SH-SY5Y (cell line): ENCODE data around the gene OPN1LW.
"Not testable (repeated sequence)": the region's sequence is repeated elsewhere in the genome, so short reads cannot be mapped to it uniquely, and the experiment has no call there.

Experiments used
- GATA2 ChIP-seq: IDR thresholded peaks from 2 replicates; pipeline ENCODE4 v1.6.1; 2011; ENCODE audit warnings: mild to moderate bottlenecking, low read depth, low read length
- GATA3 ChIP-seq: IDR thresholded peaks from 2 replicates; pipeline ENCODE4 v1.6.1; 2011; ENCODE audit warnings: low read depth, mild to moderate bottlenecking, low read length, moderate library complexity

GRCh38 chrX:154182296-154182695, 38.3 kb downstream of the OPN1LW start, which contains the start of gene OPN1MW:
- not testable (repeated sequence) for TF ChIP-seq GATA2, GATA3
